Measurements from ENCODE around the gene SMIM36.
"Not testable (repeated sequence)": the region's sequence is repeated elsewhere in the genome, so short reads cannot be mapped to it uniquely, and the experiment has no call there.

The SMIM36 gene

GRCh38 chr17:55433029-55433628, 78.1 kb downstream of the SMIM36 start:
- DNase-seq = peak; percentile 64

GRCh38 chr17:55432358-55433028, 78.8 kb downstream of the SMIM36 start:
- peak; percentile 52 for DNase-seq

- DNase-seq = not testable (repeated sequence)
Measured at GRCh38 chr17:55431914-55432313, 79.3 kb downstream of the SMIM36 start.

- peak; percentile 43 for DNase-seq
Measured at GRCh38 chr17:55430541-55431288, 80.5 kb downstream of the SMIM36 start.

GRCh38 chr17:55427587-55427882, 83.7 kb downstream of the SMIM36 start:
- DNase-seq = no peak

- DNase-seq = no peak
Measured at GRCh38 chr17:55426851-55427586, 84.2 kb downstream of the SMIM36 start.

- DNase-seq = no peak
Measured at GRCh38 chr17:55424893-55425540, 86.2 kb downstream of the SMIM36 start.

- DNase-seq = no peak
Measured at GRCh38 chr17:55423535-55423934, 87.7 kb downstream of the SMIM36 start.

GRCh38 chr17:55422828-55423164, 88.5 kb downstream of the SMIM36 start:
- DNase-seq = not testable (repeated sequence)

- DNase-seq = no peak
Measured at GRCh38 chr17:55421179-55421934, 89.9 kb downstream of the SMIM36 start, which contains the start of gene MMD. MMD (minus strand) TSS chr17:55421835; CDS start chr17:55421695, 140 bp downstream.

- DNase-seq = no peak
Measured at GRCh38 chr17:55420776-55421178, 90.5 kb downstream of the SMIM36 start.

- DNase-seq = no peak
Measured at GRCh38 chr17:55420067-55420775, 91.0 kb downstream of the SMIM36 start.

GRCh38 chr17:55418369-55419268, 92.6 kb downstream of the SMIM36 start:
- no peak for DNase-seq

- no peak for DNase-seq
Measured at GRCh38 chr17:55417411-55418268, 93.6 kb downstream of the SMIM36 start.

GRCh38 chr17:55416470-55417052, 94.7 kb downstream of the SMIM36 start:
- peak; percentile 34 for DNase-seq

GRCh38 chr17:55416000-55416399, 95.3 kb downstream of the SMIM36 start:
- no peak for DNase-seq

- DNase-seq = no peak
Measured at GRCh38 chr17:55414983-55415382, 96.3 kb downstream of the SMIM36 start.

- DNase-seq = no peak
Measured at GRCh38 chr17:55413825-55414489, 97.3 kb downstream of the SMIM36 start.

All from NCI-H226 (cell line).